ENCODE measurements around the gene NPLOC4. TPM values are rescaled to one million over a fixed set of nuclear protein-coding genes. Genes with fewer than 3 reads are reported as not detected.

The NPLOC4 gene
- total and polyA plus RNA-seq, 9 of the 15 experiments (the other 6 are each of a cell fraction or from before 2014, with no cell fraction given): 1.5 to 116 (median 64.5) TPM

GRCh38 chr17:81683208-81683583 lies 46.3 kb upstream of the NPLOC4 start:
- FAIRE-seq: no peak
- in situ Hi-C loops (cut with MboI) (no loop called here), intact Hi-C loops (cut with micrococcal nuclease) (no loop called here)
- peak overlapping the region; percentile 96 for H3K4me3 ChIP-seq
- under 1% methylated on average over 28 of the region's 37 CpGs for WGBS (ENCODE audit: insufficient coverage, low coverage, missing lambda C conversion rate)
- H3K27ac ChIP-seq (ENCODE audit: extremely low read depth, low read depth, low read length): peak overlapping the region; percentile 78
- H3K9ac ChIP-seq (ENCODE audit: insufficient read depth in 1 of 2, low read depth in 2 of 2, low read length in 2 of 2): peak overlapping the region; percentile 96 to 99
- CTCF ChIA-PET (ENCODE audit: low intra/inter-chr PET ratio): interaction anchor here (0.6 kb wide), 2 partner anchors 32 to 114 kb away, joined by 3 read pairs; no protein-coding TSS in a partner anchor
- BruUV-seq (replicated peaks): no TSS peak
- peaks cover 12% of the 10 kb centered on the region; the same call in 1 of the 2 replicates for H4K20me1 ChIP-seq (replicated peaks; ENCODE audit: control insufficient read depth, insufficient read depth, low read length)
- DNase-seq (ENCODE audit: extremely low read depth in 1 of 4, low spot score in 3 of 4): no peak
- H3K9me1 ChIP-seq (ENCODE audit: control insufficient read depth, insufficient read depth, low read length): peaks cover 6% of the 10 kb centered on the region
- no peaks in the 10 kb centered on the region for H3K9me3 ChIP-seq (replicated peaks; ENCODE audit: control insufficient read depth, insufficient read depth, low read depth, low read length)
- H3K79me2 ChIP-seq (ENCODE audit: control insufficient read depth, insufficient read depth, low read length): peaks cover 55% of the 10 kb centered on the region
- POLR2A ChIA-PET: interaction anchor here (0.6 to 3.5 kb wide), 23 partner anchors 8 to 243 kb away, joined by 3 to 39 read pairs (median 4); partner anchors contain the start of genes CCDC137, MRPL12 and OXLD1
- peak overlapping the region; percentile 90 for H3K4me2 ChIP-seq (ENCODE audit: insufficient read depth, low read length)
- peaks cover 46% of the 10 kb centered on the region; the same call in 2 of the 3 replicates for H3K36me3 ChIP-seq (ENCODE audit: control insufficient read depth, insufficient read depth, low read length)
- H3K4me1 ChIP-seq (replicated peaks in 1 of 2; ENCODE audit: control insufficient read depth in 2 of 2, insufficient read depth in 2 of 2, low read length in 2 of 2): peaks cover 13 to 58% of the 10 kb centered on the region in 2 experiments
- H3K27me3 ChIP-seq (ENCODE audit: control insufficient read depth in 2 of 2, insufficient read depth in 2 of 2, low read length in 2 of 2): no peaks in the 10 kb centered on the region
- H2AFZ ChIP-seq (ENCODE audit: low read depth, low read length): peak overlapping the region; percentile 78
- peak; percentile 43 for ATAC-seq
- TF ChIP-seq NCOA1 (IDR thresholded peaks at IDR 0.05; ENCODE audit: low read depth) (0 out of 2 replicates have a peak, but pooled peaks have one; percentile 22), AFF4 (CRISPR knock-in tag; IDR thresholded peaks at IDR 0.05) (0 out of 2 replicates have a peak, but pooled peaks have one; percentile 24), PATZ1 (CRISPR knock-in tag; IDR thresholded peaks at IDR 0.05; ENCODE audit: borderline replicate concordance) (no peak), PML (IDR thresholded peaks at IDR 0.05; ENCODE audit: low read length) (0 out of 2 replicates have a peak, but pooled peaks have one; percentile 12), RBBP5 (IDR thresholded peaks at IDR 0.05; ENCODE audit: borderline replicate concordance, insufficient read depth, low read length, poor library complexity, severe bottlenecking) (peak; percentile 43), SMARCE1 (IDR thresholded peaks at IDR 0.05) (0 out of 2 replicates have a peak, but pooled peaks have one; percentile 31), POLR3G (IDR thresholded peaks at IDR 0.05; ENCODE audit: extremely low read depth, insufficient read length, insufficient replicate concordance) (no peak), ZBTB33 (CRISPR knock-in tag; IDR thresholded peaks at IDR 0.05) (0 out of 2 replicates have a peak, but pooled peaks have one; percentile 6), FOXK1 (CRISPR knock-in tag; IDR thresholded peaks at IDR 0.05; ENCODE audit: borderline replicate concordance) (peak; percentile 87; the same call in 1 of the 2 replicates), MAFG (tag; conservative IDR thresholded peaks at IDR 0.05) (no peak)
- TF ChIP-seq, protein P1, sequence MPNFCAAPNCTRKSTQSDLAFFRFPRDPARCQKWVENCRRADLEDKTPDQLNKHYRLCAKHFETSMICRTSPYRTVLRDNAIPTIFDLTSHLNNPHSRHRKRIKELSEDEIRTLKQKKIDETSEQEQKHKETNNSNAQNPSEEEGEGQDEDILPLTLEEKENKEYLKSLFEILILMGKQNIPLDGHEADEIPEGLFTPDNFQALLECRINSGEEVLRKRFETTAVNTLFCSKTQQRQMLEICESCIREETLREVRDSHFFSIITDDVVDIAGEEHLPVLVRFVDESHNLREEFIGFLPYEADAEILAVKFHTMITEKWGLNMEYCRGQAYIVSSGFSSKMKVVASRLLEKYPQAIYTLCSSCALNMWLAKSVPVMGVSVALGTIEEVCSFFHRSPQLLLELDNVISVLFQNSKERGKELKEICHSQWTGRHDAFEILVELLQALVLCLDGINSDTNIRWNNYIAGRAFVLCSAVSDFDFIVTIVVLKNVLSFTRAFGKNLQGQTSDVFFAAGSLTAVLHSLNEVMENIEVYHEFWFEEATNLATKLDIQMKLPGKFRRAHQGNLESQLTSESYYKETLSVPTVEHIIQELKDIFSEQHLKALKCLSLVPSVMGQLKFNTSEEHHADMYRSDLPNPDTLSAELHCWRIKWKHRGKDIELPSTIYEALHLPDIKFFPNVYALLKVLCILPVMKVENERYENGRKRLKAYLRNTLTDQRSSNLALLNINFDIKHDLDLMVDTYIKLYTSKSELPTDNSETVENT (CRISPR knock-in tag; IDR thresholded peaks at IDR 0.05): peak; percentile 72; the same call in 1 of the 2 replicates

Data from K562 (cell line).